DMS 273 treated with DMSO at 0.1 percent for 48 hours (cell line): Measurements from ENCODE around the gene NKD1.

Source experiments
- DNase-seq: peaks from one replicate; lab custom pipeline; 2025; lab: John Stamatoyannopoulos, UW

The NKD1 gene

DNA sequence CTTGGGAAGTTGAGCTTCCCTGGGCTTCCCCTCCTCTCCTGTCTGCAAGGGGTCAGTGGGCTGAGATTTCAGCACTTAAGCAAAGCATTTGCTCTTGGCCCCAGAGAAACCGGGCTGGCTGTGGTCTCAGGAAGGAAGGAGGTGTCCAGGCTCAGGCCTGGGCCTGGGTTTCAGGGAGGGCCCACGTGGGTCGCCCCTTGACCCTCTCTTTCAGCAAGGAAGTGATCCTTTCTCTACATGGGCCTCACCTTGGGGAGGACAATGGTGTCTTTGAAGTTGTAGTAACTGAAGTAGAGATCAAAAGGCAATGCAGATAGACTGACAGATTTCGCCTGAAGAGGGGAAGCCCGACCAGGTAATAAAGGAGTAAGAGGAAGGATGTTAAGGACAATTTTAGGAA is 147.9 kb downstream of the NKD1 start:
- no peak for DNase-seq

DNA sequence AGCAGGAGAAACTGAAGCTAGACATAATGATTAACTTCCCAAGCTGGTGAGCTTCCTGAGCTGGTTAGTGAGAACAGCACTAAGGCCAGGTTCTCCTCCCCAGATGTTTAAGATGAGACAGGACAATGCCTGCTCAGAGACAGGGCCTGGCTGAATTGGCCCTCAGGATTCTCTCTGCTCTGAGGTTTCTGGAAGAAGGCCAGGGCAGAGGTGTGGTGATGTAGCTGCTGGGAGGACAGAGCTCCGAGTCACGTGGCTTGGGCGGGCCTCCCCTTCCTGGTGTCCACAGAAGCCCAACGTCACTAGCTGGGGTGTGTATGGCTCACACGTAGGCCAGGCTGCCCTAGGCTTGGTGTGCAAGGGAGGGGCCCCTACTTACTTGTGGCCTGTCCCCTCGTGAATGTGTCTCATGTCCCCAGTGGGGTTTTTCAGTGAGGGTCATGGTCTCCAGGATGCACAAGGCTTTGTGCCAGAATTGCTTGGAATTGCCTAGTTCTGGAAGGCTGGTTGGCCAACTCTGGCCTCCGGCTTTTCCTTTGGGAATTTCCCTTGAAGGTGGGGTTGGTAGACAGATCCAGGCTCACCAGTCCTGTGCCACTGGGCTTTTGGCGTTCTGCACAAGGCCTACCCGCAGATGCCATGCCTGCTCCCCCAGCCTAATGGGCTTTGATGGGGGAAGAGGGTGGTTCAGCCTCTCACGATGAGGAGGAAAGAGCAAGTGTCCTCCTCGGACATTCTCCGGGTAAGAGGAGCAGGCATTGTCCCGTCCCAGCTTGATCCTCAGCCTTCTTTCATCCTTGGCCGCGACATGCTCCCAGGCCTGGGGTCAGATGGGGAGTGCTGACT is 148.6 kb downstream of the NKD1 start:
- DNase-seq: no peak

DNA sequence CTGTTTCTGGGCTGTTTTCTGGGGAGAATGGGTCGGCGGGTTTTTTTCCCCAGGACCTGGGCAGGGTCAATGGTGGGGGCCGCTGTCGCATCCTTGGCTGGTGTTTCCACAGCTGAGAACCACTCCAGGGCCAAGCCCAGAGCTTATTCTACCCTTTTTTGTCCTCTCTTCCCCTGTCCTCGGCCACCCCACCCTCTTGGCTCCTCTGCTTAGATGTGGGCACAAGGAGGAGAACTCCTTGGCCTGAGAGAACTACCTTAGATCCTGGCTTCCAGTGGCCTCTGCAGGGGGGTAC is 149.2 kb downstream of the NKD1 start:
- no peak for DNase-seq

DNA sequence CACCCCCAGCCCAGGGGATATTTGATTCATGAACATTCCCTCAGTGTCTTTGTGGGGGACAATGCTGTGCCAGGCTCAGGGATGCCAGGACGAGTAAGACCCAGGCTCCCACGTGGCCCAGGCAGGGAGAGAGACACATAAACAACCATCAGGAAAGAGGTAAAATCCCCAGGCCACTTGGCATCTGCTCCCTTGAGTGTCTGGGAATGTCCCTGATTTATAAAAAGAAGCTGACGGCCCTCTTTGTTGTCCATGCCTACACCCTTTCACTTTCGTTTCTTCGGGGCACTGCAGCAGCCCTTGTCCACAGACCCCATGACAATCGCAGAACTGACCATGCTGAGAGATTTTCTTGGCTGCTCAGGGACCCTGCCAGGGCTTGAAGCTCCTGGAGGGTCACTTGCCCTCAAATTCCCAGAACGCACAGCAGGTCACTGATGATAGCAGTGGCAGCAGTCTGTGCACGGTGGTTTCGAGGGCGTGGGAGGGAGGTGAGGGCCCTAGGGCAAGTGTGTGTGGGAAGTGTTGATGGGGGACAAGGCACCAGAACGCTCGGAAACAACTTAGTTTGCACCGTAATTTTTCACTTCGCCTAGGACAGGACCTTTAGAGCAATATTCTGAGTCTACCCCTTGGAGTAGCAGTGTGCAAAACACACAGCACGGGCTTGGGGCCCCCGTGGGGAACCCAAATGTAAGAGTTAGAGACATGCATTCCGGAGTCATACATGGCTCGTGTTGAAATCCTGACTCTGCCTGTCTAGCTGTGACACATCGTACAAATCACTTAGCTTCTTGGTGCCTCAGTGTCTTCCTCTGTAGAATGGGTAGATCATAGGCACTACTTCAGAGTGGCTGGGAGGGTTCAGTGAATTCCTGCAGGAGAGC is 149.9 kb downstream of the NKD1 start:
- no peak for DNase-seq
